VCaP (cell line): ENCODE measurements around the gene GPR89A.
"Not testable (repeated sequence)": the region's sequence is repeated elsewhere in the genome, so short reads cannot be mapped to it uniquely, and the experiment has no call there.

ENCODE experiments used
- H3K27ac ChIP-seq: fragments of 450-650 bp; 2 replicates; pipeline ENCODE4 v1.5.1; 2017
- CTCF ChIP-seq: fragments of 450-650 bp; conservative IDR thresholded peaks from 2 replicates; pipeline ENCODE4 v1.5.1; 2017; ENCODE audit warnings: mild to moderate bottlenecking, moderate library complexity

GPR89A gene

GRCh38 chr1:145607833-145608733 lies at the start of gene GPR89A:
TSS of gene GPR89A (plus strand) at chr1:145607988. CDS start at chr1:145608134, 146 bp downstream.
- H3K27ac ChIP-seq, result peak within 1 kb of the TSS; percentile 30; the same call in 1 of the 2 replicates

GRCh38 chr1:145586820-145587219 lies 21.0 kb upstream of the GPR89A start:
- H3K27ac ChIP-seq, result not testable (repeated sequence)

- H3K27ac ChIP-seq, result not testable (repeated sequence)
These were observed 17.0 kb upstream of the GPR89A start for GRCh38 chr1:145590806-145591205.

- H3K27ac ChIP-seq, result not testable (repeated sequence)
These were observed 15.4 kb upstream of the GPR89A start for GRCh38 chr1:145592347-145592746.

- not testable (repeated sequence) for H3K27ac ChIP-seq
These were observed 12.4 kb upstream of the GPR89A start for GRCh38 chr1:145595421-145595820.

GRCh38 chr1:145596236-145596635 lies 11.6 kb upstream of the GPR89A start:
- H3K27ac ChIP-seq, result not testable (repeated sequence)

GRCh38 chr1:145599426-145599825 lies 8.4 kb upstream of the GPR89A start:
- not testable (repeated sequence) for H3K27ac ChIP-seq

GRCh38 chr1:145601593-145601992 lies 6.2 kb upstream of the GPR89A start:
- H3K27ac ChIP-seq, result no peak overlapping the region
- no peak for TF ChIP-seq CTCF

- not testable (repeated sequence) for H3K27ac ChIP-seq
These were observed 948 bp upstream of the GPR89A start for GRCh38 chr1:145606840-145607239.

- not testable (repeated sequence) for H3K27ac ChIP-seq
These were observed 499 bp upstream of the GPR89A start for GRCh38 chr1:145607289-145607688.

GRCh38 chr1:145610744-145611143 lies 3.0 kb downstream of the GPR89A start:
- not testable (repeated sequence) for H3K27ac ChIP-seq

- H3K27ac ChIP-seq, result not testable (repeated sequence)
These were observed 12.3 kb downstream of the GPR89A start for GRCh38 chr1:145620073-145620472.

GRCh38 chr1:145622177-145622576 lies 14.4 kb downstream of the GPR89A start:
- H3K27ac ChIP-seq, result not testable (repeated sequence)

- not testable (repeated sequence) for H3K27ac ChIP-seq
These were observed 28.4 kb downstream of the GPR89A start for GRCh38 chr1:145636237-145636636.

- not testable (repeated sequence) for H3K27ac ChIP-seq
These were observed 34.1 kb downstream of the GPR89A start for GRCh38 chr1:145641886-145642285.

- H3K27ac ChIP-seq, result not testable (repeated sequence)
These were observed 36.2 kb downstream of the GPR89A start for GRCh38 chr1:145643990-145644389.

- not testable (repeated sequence) for H3K27ac ChIP-seq
These were observed 48.6 kb downstream of the GPR89A start for GRCh38 chr1:145656245-145656943.

GRCh38 chr1:145662502-145662901 lies 54.7 kb downstream of the GPR89A start:
- not testable (repeated sequence) for H3K27ac ChIP-seq

- not testable (repeated sequence) for H3K27ac ChIP-seq
These were observed 57.2 kb downstream of the GPR89A start for GRCh38 chr1:145665015-145665414.

GRCh38 chr1:145670995-145671745 lies 63.4 kb downstream of the GPR89A start:
- not testable (repeated sequence) for H3K27ac ChIP-seq

GRCh38 chr1:145673217-145673616 lies 65.4 kb downstream of the GPR89A start:
- not testable (repeated sequence) for H3K27ac ChIP-seq
